Activated CD8-positive, alpha-beta memory T cell treated with anti-CD3 and anti-CD28 coated beads, Interleukin-2, amount 50 U/mL, for 4 hours (primary cell): ENCODE data around the gene CD180.

Source experiments
- DNase-seq: peaks from one replicate; pipeline ENCODE4 v3.0.0-alpha.2; 2020

CD180 gene

DNA sequence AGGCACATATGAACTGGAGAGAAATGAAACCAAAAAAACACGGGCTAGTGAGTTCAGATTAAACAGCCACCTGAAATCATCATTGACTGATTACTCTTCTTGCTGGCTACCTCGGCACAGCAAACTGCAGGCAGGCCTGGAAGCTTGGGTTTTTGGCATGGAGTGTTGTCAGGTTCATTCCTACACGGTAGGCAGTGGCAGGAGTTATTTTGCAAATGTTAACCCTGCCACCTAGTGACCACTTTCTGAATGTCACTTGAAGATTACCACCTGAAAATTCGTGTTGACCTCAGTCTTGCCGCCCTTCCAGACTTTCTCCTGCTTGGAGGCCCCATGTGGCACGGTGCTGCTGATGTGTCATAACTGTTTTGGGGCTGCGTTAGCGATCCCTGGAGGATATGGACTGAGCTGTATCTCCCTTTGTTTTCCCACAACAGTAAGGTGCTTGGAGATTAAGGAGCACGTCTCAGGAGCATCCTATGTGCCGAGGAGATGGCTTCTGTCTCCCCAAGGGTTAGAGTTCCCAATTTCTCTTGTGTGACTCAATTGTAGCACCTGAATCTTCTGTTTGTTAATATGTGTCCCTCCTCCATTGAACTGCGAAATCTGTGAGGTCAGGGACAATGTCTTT lies 12.7 kb upstream of the CD180 start:
- peak; percentile 46 for DNase-seq

DNA sequence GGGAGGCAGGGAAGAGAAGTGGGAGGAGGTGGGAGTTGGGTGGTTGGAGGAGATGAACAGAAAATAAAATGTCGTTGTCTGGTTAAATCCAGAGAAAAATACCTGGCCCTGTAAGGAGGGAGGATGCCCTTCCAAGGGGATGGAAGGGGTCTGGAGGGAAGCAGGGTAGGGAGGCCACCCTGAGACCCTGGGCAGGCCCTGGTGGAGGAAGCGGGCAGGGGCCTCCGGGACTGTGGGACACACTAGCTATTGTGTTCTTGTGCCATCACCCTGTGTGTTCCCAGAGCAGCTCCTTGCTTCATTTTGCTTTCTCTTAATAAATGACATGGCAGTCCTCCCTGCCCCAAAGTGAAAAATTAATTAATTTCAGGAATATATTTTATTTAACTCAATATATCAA lies 11.8 kb upstream of the CD180 start:
- no peak for DNase-seq

- DNase-seq = peak; percentile 71
Measured at GRCh38 chr5:67206929-67207328, 10.3 kb upstream of the CD180 start.

- no peak for DNase-seq
Measured at GRCh38 chr5:67206461-67206860, 9.9 kb upstream of the CD180 start.

DNA sequence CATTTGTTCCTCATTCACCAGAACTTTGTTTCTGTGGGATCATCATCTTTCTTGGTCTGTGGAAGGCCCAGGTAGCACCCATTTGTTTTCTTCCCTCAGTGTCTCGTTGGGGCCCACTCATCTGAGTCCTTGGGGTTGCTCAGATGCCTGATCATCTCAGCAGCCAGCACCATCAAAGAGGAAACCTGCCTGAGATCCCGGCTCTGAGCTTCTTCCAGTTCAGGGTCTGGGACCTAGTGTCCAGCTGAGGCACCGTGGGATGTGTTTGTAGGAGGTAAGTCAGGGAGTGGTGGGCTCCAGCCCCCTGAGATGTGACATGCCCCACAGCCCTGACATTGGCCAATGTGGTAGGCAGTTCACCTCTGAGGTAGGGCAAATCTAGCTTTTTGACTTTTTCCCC lies 9.4 kb upstream of the CD180 start:
- DNase-seq = no peak

- DNase-seq = no peak
Measured at GRCh38 chr5:67204821-67205220, 8.2 kb upstream of the CD180 start.

- no peak for DNase-seq
Measured at GRCh38 chr5:67203701-67204074, 7.1 kb upstream of the CD180 start.

DNA sequence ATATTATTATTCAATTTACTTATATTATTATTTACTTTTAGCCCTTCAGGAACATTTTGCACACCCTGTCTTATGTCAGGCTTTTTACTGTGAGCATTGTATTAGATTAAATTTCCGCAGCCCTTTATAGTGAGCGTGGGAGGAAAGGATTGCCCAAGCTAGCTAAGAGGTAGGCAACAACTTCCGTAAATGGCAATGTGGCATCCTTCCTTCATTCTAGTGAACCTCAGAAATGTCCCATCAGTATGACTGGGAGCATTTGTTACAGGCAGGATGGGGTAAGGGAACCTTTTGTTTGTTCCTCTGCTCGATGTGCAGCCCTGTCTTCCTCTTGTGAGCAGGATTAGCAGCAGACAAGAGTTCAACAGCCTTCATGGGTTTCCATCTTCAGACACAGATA lies 6.2 kb upstream of the CD180 start:
- no peak for DNase-seq

DNA sequence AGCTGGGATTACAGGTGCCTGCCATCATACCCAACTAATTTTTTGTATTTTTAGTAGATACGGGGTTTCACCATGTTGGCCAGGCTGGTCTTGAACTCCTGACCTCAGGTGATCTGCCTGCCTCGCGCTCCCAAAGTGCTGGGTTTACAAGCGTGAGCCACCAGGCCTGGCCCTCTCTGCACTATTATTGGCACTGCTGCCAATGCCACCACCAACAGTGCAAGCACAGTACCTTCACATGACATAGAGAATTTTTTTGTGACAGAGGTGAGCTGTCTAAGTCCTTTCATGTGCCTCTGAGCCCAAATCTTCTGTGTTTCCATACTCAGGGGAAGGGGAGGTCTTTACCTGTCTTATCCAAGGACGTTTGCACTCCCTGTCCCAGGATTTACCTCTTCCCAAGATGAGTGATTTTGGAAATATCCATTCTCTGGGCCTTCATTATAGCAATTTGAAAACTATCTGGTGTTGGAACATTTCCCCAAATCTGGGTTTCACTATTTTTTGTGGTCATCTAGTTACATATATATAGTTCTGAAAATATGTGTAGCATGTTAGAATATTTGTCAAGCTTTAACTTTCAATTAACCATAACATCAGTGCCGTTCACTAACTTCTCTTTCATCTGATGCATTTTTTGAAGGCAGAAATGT lies 5.4 kb upstream of the CD180 start:
- no peak for DNase-seq

GRCh38 chr5:67200809-67201562 lies 4.4 kb upstream of the CD180 start:
- DNase-seq = no peak

DNA sequence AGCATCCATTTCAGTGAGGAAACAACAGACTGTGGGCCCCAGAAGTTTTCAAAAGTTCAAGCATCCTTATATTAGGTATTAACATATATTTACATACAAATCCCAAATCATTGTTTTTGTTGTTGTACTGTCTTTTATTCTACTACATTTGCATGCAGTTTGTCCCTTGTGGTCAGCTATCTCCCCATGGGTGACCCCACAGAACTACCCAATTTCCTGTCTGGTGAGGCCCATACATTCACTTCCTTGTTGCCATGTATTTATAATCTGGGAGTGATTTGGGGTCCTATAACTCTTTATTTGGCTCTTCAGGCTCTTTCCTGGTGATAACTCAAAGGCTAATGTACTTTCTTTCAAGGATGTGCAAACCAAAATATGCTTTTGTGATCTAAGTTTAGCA lies 3.3 kb upstream of the CD180 start:
- DNase-seq = no peak

GRCh38 chr5:67198917-67199316 lies 2.3 kb upstream of the CD180 start:
- no peak for DNase-seq

- DNase-seq = no peak
Measured at GRCh38 chr5:67197536-67197935, 937 bp upstream of the CD180 start.

- no peak for DNase-seq
Measured at GRCh38 chr5:67195406-67196275, 958 bp downstream of the CD180 start.

DNA sequence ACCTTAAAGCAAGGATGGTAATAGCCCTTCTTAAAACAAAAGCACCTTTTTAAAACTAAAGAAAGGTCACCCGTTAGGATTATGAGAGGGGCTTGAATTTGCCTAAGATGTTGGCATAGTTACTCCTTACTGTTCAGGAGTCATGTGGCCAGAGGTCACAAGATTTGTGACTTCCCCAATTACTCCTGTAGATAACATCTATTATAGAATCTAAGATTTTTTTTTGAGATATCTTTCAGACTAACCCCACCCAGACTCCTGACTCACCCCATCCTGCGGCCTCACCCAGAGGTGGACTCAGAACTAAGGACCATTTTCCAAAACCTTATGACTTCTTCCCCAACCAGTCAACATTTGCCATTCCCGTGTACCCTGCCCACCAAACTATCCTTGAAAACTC lies 2.4 kb downstream of the CD180 start:
- DNase-seq = no peak

DNA sequence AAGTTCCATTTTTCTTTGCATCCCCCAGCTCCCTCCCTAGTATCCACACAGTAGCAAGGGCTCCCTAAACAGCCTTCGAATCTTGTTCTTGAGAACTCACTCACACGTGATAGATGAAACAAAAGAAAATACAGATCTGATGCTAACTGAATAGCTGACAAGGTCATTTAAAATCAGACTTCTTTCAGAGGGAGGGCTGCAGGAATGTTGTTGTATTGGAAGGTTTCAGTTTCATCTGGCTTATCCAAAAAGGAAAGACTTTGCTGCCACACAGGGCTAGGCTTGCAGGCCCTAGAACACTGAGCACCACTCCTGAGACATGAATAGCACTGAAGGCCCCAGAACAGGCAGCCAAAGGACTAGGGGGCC lies 3.2 kb downstream of the CD180 start:
- no peak for DNase-seq

DNA sequence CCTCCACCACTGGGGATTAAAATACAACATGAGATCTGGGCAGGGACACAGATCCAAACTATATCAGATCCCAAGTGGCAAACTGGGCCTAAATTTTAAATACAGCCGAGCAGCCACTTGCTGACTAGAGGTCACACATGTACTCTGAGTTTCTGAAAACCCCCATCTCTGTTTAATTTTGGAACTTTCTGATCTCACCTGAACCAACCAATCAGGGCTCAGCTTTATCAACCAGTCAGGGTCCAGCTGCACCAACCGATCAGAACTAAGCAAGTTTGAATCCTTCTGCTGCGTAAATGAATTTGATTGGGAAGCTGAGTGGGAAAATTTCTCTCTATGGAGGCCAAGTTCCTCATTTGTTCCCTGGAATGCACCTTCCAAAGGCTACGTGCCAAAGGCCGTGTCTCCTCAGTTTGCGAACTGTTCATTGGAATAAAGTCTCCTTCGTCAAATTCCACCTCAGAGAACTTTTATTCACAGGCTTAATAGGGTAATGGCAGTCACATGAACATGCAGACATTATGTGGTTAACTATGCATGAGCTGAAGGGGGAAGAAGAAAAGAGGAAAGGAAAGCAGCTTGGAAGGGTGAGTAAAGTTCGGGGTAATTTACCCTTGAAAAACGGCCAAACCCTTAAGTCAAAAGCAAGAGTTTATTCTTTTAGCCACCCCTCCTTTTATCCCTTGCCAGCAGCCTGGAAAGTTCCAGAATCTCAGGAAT lies 3.7 kb downstream of the CD180 start:
- DNase-seq = no peak

DNA sequence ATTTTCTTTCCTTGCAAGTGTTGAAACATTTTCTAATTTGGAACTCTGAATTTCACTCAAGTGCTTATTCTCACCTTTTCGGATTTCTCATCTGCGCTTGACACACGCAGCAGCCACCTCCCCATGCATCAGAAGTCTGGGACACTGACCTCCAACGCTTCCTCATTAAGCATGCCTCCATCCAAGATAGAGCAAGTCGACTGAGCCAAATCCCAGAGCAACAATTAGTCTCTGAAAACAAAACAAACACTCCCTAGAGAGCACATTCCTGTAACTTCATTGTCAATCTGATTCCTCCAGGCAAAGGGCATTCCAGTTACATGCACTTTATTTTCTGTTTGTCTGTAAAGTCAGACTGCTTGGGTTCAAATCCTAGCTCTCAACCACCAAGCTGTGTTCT lies 5.7 kb downstream of the CD180 start:
- no peak for DNase-seq

- DNase-seq = no peak
Measured at GRCh38 chr5:67190410-67190809, 6.2 kb downstream of the CD180 start.

DNA sequence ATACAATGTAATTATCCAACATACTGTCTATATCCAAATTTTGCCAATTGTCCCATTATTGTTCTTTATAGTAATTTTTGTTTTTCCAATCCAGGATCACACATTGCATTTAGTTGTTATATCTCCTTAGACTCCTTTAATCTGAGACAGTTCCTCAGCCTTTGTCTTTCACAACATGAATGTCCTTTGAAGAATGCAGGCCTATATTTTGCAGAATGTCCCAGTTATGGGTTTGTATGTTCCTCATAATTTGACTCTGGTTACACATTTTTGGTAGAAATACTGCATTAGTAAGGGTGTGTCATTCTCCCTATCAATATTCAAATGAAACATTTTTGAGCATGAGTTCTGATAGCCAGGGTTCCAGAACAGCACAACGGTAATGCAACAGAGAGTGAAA lies 6.7 kb downstream of the CD180 start:
- no peak for DNase-seq

GRCh38 chr5:67189079-67189354 lies 7.6 kb downstream of the CD180 start:
- no peak for DNase-seq

DNA sequence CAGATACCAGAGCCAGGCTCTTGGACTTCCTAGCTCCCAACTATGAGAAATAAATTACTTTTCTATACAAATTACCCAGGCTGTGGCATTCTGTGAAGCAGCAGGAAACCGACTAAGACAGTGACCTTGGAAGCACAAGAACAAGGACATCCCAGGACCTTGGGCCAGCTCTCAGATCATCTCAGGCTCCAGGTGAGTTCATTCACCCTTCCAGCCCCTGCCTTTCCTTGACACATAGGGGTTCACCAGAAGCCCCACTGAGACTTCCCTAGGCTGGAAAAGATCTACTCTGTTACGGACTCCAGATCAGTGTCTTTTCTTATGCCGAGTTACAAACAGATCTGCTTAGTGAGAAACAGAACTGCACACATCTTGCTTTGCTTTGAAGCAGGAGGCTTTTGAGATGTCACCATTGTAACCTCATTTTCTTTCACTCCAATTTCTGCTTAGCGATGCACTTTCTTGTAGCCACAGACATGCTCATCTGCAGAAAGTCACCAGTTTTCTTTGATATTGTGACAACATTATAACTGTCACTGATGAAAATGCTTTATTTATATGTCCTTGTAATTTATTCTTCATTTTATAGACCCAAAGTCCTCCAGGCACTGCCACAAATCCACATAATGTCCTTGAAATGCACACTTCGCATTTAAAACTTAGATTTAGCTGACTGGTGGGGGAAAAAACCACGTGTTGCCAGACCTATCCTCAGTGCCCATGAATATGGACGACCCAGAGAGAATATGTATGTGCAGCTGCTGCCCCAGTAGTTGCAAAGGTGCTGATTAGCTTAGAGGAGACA lies 8.1 kb downstream of the CD180 start:
- no peak for DNase-seq
